PC-9 (cell line): ENCODE results near the gene KLF2. TPM values are rescaled to one million over a fixed set of nuclear protein-coding genes. Genes with fewer than 3 reads are reported as not detected.

Experiments used
- BruUV-seq: library from RNA; stranded (reverse); fragments of 400-500 nt; replicated peaks from 2 replicates; lab custom pipeline; 2021; lab: Mats Ljungman, UMichigan
- CTCF ChIA-PET: fragments of 300-600 bp; sonication (Branson Sonifier 250); formaldehyde crosslinking; loops from one replicate; lab custom pipeline; 2022; ENCODE audit warnings: antibody characterized with exemption; lab: Charles Lee
- POLR2A ChIA-PET: fragments of 300-600 bp; sonication (Branson Sonifier 250); formaldehyde crosslinking; loops from one replicate; lab custom pipeline; 2022; ENCODE audit warnings: antibody characterized with exemption; ENCODE audit not compliant: unreplicated experiment; lab: Charles Lee
- DNase-seq, 2 experiments: peaks; one replicate each; pipeline versions ENCODE4 v3.0.0 to v3.0.0-alpha.2; 2015 to 2022; ENCODE audit warnings: mixed read lengths in 1 of 2
- H2AFZ ChIP-seq: fragments of 200-600 bp; sonication (generic); 2 replicates; pipeline ENCODE4 v1.8.1; 2017; ENCODE audit warnings: antibody characterized with exemption
- H3F3A ChIP-seq: fragments of 200-600 bp; sonication (generic); 2 replicates; pipeline ENCODE4 v1.8.1; 2017; ENCODE audit warnings: antibody characterized with exemption, mild to moderate bottlenecking, low read depth; ENCODE audit not compliant: insufficient read depth
- H3K27ac ChIP-seq: fragments of 200-600 bp; sonication (generic); 2 replicates; pipeline ENCODE4 v1.6.1; 2016; ENCODE audit warnings: mixed run types
- H3K27me3 ChIP-seq: fragments of 200-600 bp; sonication (generic); 2 replicates; pipeline ENCODE4 v1.6.1; 2016; ENCODE audit warnings: low read depth, mixed run types; ENCODE audit not compliant: insufficient read depth
- H3K36me3 ChIP-seq: fragments of 200-600 bp; sonication (generic); 2 replicates; pipeline ENCODE4 v1.6.1; 2016; ENCODE audit warnings: low read depth, mixed run types
- H3K4me1 ChIP-seq: fragments of 200-600 bp; sonication (generic); replicated peaks from 2 replicates; pipeline ENCODE4 v1.6.1; 2016; ENCODE audit warnings: mixed run types; ENCODE audit not compliant: insufficient read depth
- H3K4me2 ChIP-seq: fragments of 200-600 bp; sonication (generic); 2 replicates; pipeline ENCODE4 v1.6.1; 2017; ENCODE audit warnings: mixed run types
- H3K4me3 ChIP-seq: fragments of 200-600 bp; sonication (generic); 2 replicates; pipeline ENCODE4 v1.6.1; 2016; ENCODE audit warnings: mixed run types
- H3K79me2 ChIP-seq: fragments of 200-600 bp; sonication (generic); 2 replicates; pipeline ENCODE4 v1.6.1; 2017; ENCODE audit warnings: low read depth, mixed run types
- H3K9me2 ChIP-seq: fragments of 200-600 bp; sonication (generic); 2 replicates; pipeline ENCODE4 v1.8.1; 2017; ENCODE audit warnings: mild to moderate bottlenecking; ENCODE audit not compliant: insufficient read depth
- H3K9me3 ChIP-seq: fragments of 200-600 bp; sonication (generic); 2 replicates; pipeline ENCODE4 v1.8.1; 2016; ENCODE audit warnings: low read depth; ENCODE audit not compliant: insufficient read depth
- H4K20me1 ChIP-seq: fragments of 200-600 bp; sonication (generic); 2 replicates; pipeline ENCODE4 v1.8.1; 2017; ENCODE audit not compliant: insufficient read depth
- EZH2 ChIP-seq: fragments of 200-600 bp; sonication (generic); IDR thresholded peaks from 2 replicates; pipeline ENCODE4 v1.8.0; 2017; ENCODE audit warnings: antibody characterized with exemption, low read depth
- intact Hi-C: fragments of 100-400 bp; cut with micrococcal nuclease; formaldehyde crosslinking; loops from one replicate; pipeline ENCODE4 v1.10.0; 2022; ENCODE audit not compliant: unreplicated experiment
- total RNA-seq: library from RNA; stranded (reverse); gene quantifications from 2 replicates; pipeline ENCODE4 v1.2.3, GENCODE V29; 2021
- TF ChIP-seq, protein P1 (sequence below): fragments of 200-600 bp; sonication (generic); conservative IDR thresholded peaks from 2 replicates; pipeline ENCODE4 v1.6.1; 2017; ENCODE audit warnings: mixed run types, antibody characterized with exemption, mild to moderate bottlenecking, moderate library complexity

The KLF2 gene
- total RNA-seq, 1 experiment from 2014 or later, result 1.6 TPM

DNA sequence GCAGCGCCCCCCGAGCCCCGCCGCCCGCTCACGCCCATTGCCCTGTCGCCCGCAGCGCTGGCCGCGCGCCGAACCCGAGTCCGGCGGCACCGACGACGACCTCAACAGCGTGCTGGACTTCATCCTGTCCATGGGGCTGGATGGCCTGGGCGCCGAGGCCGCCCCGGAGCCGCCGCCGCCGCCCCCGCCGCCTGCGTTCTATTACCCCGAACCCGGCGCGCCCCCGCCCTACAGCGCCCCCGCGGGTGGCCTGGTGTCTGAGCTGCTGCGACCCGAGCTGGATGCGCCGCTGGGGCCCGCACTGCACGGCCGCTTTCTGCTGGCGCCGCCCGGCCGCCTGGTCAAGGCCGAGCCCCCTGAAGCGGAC is 518 bp downstream of the KLF2 start:
- Histone ChIP-seq H3K79me2 (no peaks in the 10 kb centered on the region), H3K36me3 (no peaks in the 10 kb centered on the region), H3K4me1 (no peaks in the 10 kb centered on the region), H3K27me3 (no peaks in the 10 kb centered on the region), H3K4me3 (peak overlapping the region; percentile 91), H4K20me1 (no peaks in the 10 kb centered on the region), H2AFZ (peak overlapping the region; percentile 78), H3K4me2 (peak overlapping the region; percentile 87), H3K27ac (no peak overlapping the region), H3K9me2 (no peaks in the 10 kb centered on the region), H3K9me3 (no peaks in the 10 kb centered on the region), H3F3A (peaks cover 42% of the 10 kb centered on the region)
- peak in 1 of 2 experiments; percentile 28 for DNase-seq
- ChIA-PET CTCF (interaction anchor here (0.6 kb wide), 1 partner anchor 14 kb away, joined by 3 read pairs; no protein-coding TSS in a partner anchor), POLR2A (interaction anchor here (1.0 kb wide), 1 partner anchor 14 kb away, joined by 4 read pairs; no protein-coding TSS in a partner anchor)
- TF ChIP-seq, protein P1, sequence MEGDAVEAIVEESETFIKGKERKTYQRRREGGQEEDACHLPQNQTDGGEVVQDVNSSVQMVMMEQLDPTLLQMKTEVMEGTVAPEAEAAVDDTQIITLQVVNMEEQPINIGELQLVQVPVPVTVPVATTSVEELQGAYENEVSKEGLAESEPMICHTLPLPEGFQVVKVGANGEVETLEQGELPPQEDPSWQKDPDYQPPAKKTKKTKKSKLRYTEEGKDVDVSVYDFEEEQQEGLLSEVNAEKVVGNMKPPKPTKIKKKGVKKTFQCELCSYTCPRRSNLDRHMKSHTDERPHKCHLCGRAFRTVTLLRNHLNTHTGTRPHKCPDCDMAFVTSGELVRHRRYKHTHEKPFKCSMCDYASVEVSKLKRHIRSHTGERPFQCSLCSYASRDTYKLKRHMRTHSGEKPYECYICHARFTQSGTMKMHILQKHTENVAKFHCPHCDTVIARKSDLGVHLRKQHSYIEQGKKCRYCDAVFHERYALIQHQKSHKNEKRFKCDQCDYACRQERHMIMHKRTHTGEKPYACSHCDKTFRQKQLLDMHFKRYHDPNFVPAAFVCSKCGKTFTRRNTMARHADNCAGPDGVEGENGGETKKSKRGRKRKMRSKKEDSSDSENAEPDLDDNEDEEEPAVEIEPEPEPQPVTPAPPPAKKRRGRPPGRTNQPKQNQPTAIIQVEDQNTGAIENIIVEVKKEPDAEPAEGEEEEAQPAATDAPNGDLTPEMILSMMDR, result no peak; the same call in 1 of the 2 replicates
- no peak for TF ChIP-seq EZH2
- TSS peak; percentile 56 for BruUV-seq
- intact Hi-C loops, result no loop called here

DNA sequence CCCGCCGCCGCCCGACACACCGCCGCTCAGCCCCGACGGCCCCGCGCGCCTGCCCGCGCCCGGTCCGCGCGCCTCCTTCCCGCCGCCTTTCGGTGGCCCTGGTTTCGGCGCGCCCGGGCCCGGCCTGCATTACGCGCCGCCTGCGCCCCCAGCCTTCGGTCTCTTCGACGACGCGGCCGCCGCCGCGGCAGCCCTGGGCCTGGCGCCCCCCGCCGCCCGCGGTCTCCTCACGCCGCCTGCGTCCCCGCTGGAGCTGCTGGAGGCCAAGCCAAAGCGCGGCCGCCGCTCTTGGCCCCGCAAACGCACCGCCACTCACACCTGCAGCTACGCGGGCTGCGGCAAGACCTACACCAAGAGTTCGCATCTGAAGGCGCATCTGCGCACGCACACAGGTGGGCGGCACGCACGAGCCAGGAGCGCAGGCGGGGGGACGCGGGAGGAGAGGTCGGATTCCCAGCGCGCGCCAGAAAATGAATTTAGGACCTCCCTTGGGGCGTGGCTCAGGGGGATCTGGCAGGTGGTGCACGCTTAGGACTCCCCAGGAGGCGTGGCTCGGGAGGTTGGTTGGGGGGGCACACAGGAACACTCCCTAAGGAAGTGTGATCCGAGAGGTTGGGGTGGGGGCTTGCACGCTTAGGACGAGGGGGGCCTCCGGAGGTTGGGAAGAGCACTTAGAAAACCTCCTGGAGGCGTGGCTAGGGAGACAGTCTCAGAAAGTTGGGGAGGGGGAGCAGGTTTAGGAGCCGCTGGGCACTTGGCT is 1.2 kb downstream of the KLF2 start:
- POLR2A ChIA-PET, result no interaction called here
- H3F3A ChIP-seq, result peaks cover 44% of the 10 kb centered on the region
- DNase-seq, result no peak
- H3K4me1 ChIP-seq, result no peaks in the 10 kb centered on the region
- H3K9me3 ChIP-seq, result no peaks in the 10 kb centered on the region
- no peak overlapping the region for H2AFZ ChIP-seq
- no peaks in the 10 kb centered on the region for H3K79me2 ChIP-seq
- peak overlapping the region; percentile 43; the same call in 1 of the 2 replicates for H3K4me3 ChIP-seq
- no peaks in the 10 kb centered on the region for H3K9me2 ChIP-seq
- no peaks in the 10 kb centered on the region for H3K36me3 ChIP-seq
- CTCF ChIA-PET, result interaction anchor here (0.6 kb wide), 1 partner anchor 13 kb away, joined by 3 read pairs; no protein-coding TSS in a partner anchor
- TF ChIP-seq EZH2, result no peak
- TF ChIP-seq, protein P1, result no peak
- no peak overlapping the region for H3K27ac ChIP-seq
- H3K27me3 ChIP-seq, result no peaks in the 10 kb centered on the region
- intact Hi-C loops, result no loop called here
- no TSS peak for BruUV-seq
- peak overlapping the region; percentile 73 for H3K4me2 ChIP-seq
- H4K20me1 ChIP-seq, result no peaks in the 10 kb centered on the region

DNA sequence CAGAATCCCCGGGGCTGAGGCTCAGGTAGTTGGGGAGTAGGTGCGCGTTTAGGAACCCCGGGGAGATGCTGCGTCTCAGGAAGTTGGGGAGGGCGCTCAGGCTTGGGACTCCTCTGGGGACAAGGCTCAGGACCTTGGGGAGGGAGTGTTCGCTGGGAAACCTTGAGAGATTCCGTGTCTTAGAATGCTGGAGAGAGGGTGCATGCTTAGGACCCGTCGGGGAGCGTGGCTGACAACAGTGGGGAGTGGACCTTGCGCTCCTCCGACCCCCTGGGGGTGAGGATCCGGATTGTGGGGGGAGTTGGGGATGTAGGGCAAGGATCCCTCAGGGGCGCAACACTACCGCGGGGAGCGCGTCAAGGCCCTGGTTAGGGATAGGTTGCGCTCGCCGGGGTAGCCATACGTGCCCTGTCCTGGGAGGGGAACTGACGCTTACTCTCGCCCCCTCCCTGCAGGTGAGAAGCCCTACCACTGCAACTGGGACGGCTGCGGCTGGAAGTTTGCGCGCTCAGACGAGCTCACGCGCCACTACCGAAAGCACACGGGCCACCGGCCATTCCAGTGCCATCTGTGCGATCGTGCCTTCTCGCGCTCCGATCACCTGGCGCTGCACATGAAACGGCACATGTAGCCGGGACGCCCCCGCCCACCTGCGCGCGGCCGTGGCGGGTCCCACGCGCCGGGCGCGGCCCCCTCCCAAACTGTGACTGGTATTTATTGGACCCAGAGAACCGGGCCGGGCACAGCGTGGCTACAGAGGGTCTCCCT is 2.0 kb downstream of the KLF2 start:
- Histone ChIP-seq H3K9me3 (no peaks in the 10 kb centered on the region), H3K27me3 (no peaks in the 10 kb centered on the region), H3F3A (peaks cover 52% of the 10 kb centered on the region), H3K27ac (no peak overlapping the region), H3K79me2 (no peaks in the 10 kb centered on the region), H2AFZ (no peak overlapping the region), H3K9me2 (no peaks in the 10 kb centered on the region), H3K4me3 (peak overlapping the region; percentile 43; the same call in 1 of the 2 replicates), H3K4me1 (peaks cover 4% of the 10 kb centered on the region), H3K36me3 (no peaks in the 10 kb centered on the region), H3K4me2 (peak overlapping the region; percentile 73), H4K20me1 (no peaks in the 10 kb centered on the region)
- CTCF ChIA-PET, result no interaction called here
- POLR2A ChIA-PET, result no interaction called here
- no TSS peak for BruUV-seq
- no peak for DNase-seq
- TF ChIP-seq, protein P1, result no peak
- TF ChIP-seq EZH2, result no peak
- intact Hi-C loops, result no loop called here
